SW 1271 (cell line): Measurements from ENCODE around the gene ASZ1.

Experiments
- DNase-seq, 2 experiments: peaks; one replicate each; lab custom pipeline; 2025; lab: John Stamatoyannopoulos, UW

The ASZ1 gene

GRCh38 chr7:117401293-117402002, 25.8 kb downstream of the ASZ1 start:
- no peak for DNase-seq

- DNase-seq: peak in 1 of 2 experiments; percentile 33
These were observed 27.4 kb downstream of the ASZ1 start for GRCh38 chr7:117399820-117400422.

GRCh38 chr7:117395743-117396142, 31.6 kb downstream of the ASZ1 start:
- DNase-seq: no peak

GRCh38 chr7:117393781-117394180, 33.5 kb downstream of the ASZ1 start:
- DNase-seq: no peak

- no peak for DNase-seq
These were observed 37.4 kb downstream of the ASZ1 start for GRCh38 chr7:117389871-117390270.

- DNase-seq: no peak
These were observed 41.1 kb downstream of the ASZ1 start for GRCh38 chr7:117386110-117386706.

- peak in 1 of 2 experiments; percentile 30 for DNase-seq
These were observed 41.8 kb downstream of the ASZ1 start for GRCh38 chr7:117385363-117386109.

- no peak for DNase-seq
These were observed 42.5 kb downstream of the ASZ1 start for GRCh38 chr7:117384688-117385362.

- DNase-seq: no peak
These were observed 43.7 kb downstream of the ASZ1 start for GRCh38 chr7:117383483-117384189.

GRCh38 chr7:117383046-117383445, 44.2 kb downstream of the ASZ1 start:
- no peak for DNase-seq

GRCh38 chr7:117381362-117381761, 45.9 kb downstream of the ASZ1 start:
- no peak for DNase-seq

- peak in 1 of 2 experiments; percentile 7 for DNase-seq
These were observed 51.9 kb downstream of the ASZ1 start for GRCh38 chr7:117375380-117375779.

GRCh38 chr7:117372073-117372472, 55.2 kb downstream of the ASZ1 start:
- DNase-seq: no peak

- no peak for DNase-seq
These were observed 62.8 kb downstream of the ASZ1 start for GRCh38 chr7:117364339-117365080.

GRCh38 chr7:117362294-117362888, 64.9 kb downstream of the ASZ1 start:
- DNase-seq: no peak

- DNase-seq: no peak
These were observed 77.3 kb downstream of the ASZ1 start for GRCh38 chr7:117350027-117350426.

- DNase-seq: no peak
These were observed 77.7 kb downstream of the ASZ1 start for GRCh38 chr7:117349570-117349969.

GRCh38 chr7:117347962-117348672, 79.2 kb downstream of the ASZ1 start:
- DNase-seq: no peak

GRCh38 chr7:117347480-117347879, 79.8 kb downstream of the ASZ1 start:
- DNase-seq: no peak

- DNase-seq: no peak
These were observed 81.1 kb downstream of the ASZ1 start for GRCh38 chr7:117346161-117346560.
